NT2/D1 (cell line): Measurements from ENCODE around the gene HOXA5.

Source experiments
- DNase-seq: peaks from one replicate; pipeline ENCODE4 v3.0.0-alpha.2; 2011; ENCODE audit warnings: low read depth, low spot score
- H3K27me3 ChIP-seq: 2 replicates; pipeline ENCODE4 v1.6.0; 2011; ENCODE audit warnings: mild to moderate bottlenecking; ENCODE audit not compliant: insufficient read length, insufficient read depth
- H3K36me3 ChIP-seq: 2 replicates; pipeline ENCODE4 v1.6.1; 2011; ENCODE audit warnings: mild to moderate bottlenecking, low read length, mixed read lengths; ENCODE audit not compliant: insufficient read depth, insufficient read length
- H3K4me1 ChIP-seq: 2 replicates; pipeline ENCODE4 v1.5.1; 2011; ENCODE audit not compliant: insufficient read depth, insufficient read length
- H3K4me3 ChIP-seq: 2 replicates; pipeline ENCODE4 v1.5.1; 2011; ENCODE audit warnings: low read depth; ENCODE audit not compliant: insufficient read length
- H3K9ac ChIP-seq: 2 replicates; pipeline ENCODE4 v1.6.0; 2011; ENCODE audit warnings: low read depth; ENCODE audit not compliant: insufficient read length
- H3K9me3 ChIP-seq: 2 replicates; pipeline ENCODE4 v1.5.1; 2011; ENCODE audit warnings: mild to moderate bottlenecking, low read length; ENCODE audit not compliant: insufficient read depth
- SUZ12 ChIP-seq: IDR thresholded peaks from 2 replicates; pipeline ENCODE4 v1.6.1; 2011; ENCODE audit not compliant: insufficient read length, insufficient read depth; ENCODE audit errors: extremely low read depth
- YY1 ChIP-seq: IDR thresholded peaks from 2 replicates; pipeline ENCODE4 v1.6.1; 2011; ENCODE audit not compliant: insufficient read length, insufficient read depth
- ZNF274 ChIP-seq: IDR thresholded peaks from 2 replicates; pipeline ENCODE4 v1.6.1; 2011; ENCODE audit warnings: mild to moderate bottlenecking, low read depth, low read length

HOXA5 gene

GRCh38 chr7:27102581-27103442, 40.7 kb downstream of the HOXA5 start, which contains the start of gene HOXA2:
TSS of gene HOXA2 (minus strand) at chr7:27102683. CDS start at chr7:27102500, 183 bp downstream.
- no peaks in the 10 kb centered on the region for H3K9me3 ChIP-seq
- H3K27me3 ChIP-seq: peaks cover 100% of the 10 kb centered on the region
- no peak within 1 kb of the TSS for H3K9ac ChIP-seq
- TF ChIP-seq SUZ12 (peak; percentile 97), YY1 (no peak)
- peaks cover 5% of the 10 kb centered on the region for H3K4me1 ChIP-seq
- no peak within 1 kb of the TSS for H3K4me3 ChIP-seq
- DNase-seq: no peak
- peaks cover 9% of the 10 kb centered on the region for H3K36me3 ChIP-seq

GRCh38 chr7:27101957-27102580, 41.4 kb downstream of the HOXA5 start:
- no peaks in the 10 kb centered on the region for H3K9me3 ChIP-seq
- no peak overlapping the region for H3K9ac ChIP-seq
- TF ChIP-seq YY1: no peak
- TF ChIP-seq SUZ12: no peak
- no peak for TF ChIP-seq ZNF274
- peaks cover 7% of the 10 kb centered on the region for H3K4me1 ChIP-seq
- peaks cover 9% of the 10 kb centered on the region for H3K36me3 ChIP-seq
- H3K4me3 ChIP-seq: no peak overlapping the region
- no peak for DNase-seq
- peaks cover 100% of the 10 kb centered on the region for H3K27me3 ChIP-seq

DNA sequence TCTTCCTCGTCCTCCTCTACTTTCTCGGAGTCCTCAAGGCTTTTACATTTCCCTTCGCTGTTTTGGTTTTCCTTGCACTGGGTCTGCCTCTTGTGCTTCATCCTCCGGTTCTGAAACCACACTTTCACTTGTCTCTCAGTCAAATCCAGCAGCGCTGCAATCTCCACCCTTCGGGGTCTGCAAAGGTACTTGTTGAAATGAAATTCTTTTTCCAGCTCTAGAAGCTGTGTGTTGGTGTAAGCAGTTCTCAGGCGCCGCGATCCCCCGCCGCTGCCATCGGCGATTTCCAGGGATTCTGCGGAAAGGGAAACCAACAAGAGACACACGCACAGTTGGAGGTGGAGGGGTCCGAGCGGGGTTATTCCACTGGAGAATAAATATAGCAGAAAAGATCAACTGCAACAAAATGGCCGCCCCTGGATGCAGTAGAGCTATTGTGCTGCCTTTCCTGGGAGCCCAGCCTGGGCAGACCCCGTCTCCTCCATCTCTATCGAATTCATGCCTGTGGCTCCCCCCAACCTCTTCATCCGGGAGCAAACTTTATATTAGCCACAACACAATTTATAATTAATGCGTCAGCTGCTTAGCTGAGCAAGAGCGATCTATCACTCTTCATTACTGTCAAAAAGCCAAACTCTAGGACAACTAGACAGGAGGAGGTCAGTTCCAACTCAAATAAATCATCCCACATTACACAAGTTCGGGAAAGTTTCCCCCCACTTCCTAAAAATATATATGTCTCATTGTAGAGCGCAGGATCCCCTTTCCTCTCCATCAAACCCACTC, 42.1 kb downstream of the HOXA5 start:
- Histone ChIP-seq H3K9ac (no peak overlapping the region), H3K4me3 (no peak overlapping the region), H3K4me1 (peaks cover 5% of the 10 kb centered on the region), H3K36me3 (peaks cover 9% of the 10 kb centered on the region), H3K27me3 (peaks cover 100% of the 10 kb centered on the region), H3K9me3 (no peaks in the 10 kb centered on the region)
- TF ChIP-seq ZNF274 (no peak), YY1 (peak; percentile 57), SUZ12 (peak; percentile 37)
- no peak for DNase-seq

DNA sequence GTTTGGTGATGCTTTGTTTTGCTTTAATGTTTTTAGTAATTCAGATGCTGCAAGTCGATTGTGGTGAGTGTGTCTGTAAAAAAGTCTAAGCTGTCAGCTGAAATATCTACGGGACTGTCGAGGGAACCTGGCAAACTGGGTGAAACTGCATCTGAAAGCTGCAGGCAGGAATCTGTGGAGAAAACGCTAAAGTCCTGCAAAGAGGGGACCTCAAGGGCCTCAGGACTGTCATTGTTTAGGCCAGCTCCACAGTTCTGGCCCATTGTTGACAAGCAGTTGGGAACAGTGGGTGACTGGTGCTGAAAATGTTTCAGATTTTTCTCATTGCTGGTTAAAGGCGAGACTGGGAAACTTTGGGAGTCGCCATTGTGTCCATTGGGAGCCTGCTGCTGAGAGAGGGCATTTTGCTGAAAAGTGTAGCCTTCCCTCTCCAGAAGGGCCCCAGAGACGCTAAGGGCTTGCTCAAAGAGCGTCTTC, 42.7 kb downstream of the HOXA5 start:
- no peaks in the 10 kb centered on the region for H3K9me3 ChIP-seq
- no peak for TF ChIP-seq YY1
- TF ChIP-seq SUZ12: peak; percentile 69
- H3K4me1 ChIP-seq: peaks cover 5% of the 10 kb centered on the region
- H3K27me3 ChIP-seq: peaks cover 96% of the 10 kb centered on the region
- H3K9ac ChIP-seq: no peak overlapping the region
- DNase-seq: no peak
- H3K4me3 ChIP-seq: no peak overlapping the region
- H3K36me3 ChIP-seq: peaks cover 9% of the 10 kb centered on the region

GRCh38 chr7:27099453-27100370, 43.8 kb downstream of the HOXA5 start:
- no peak for DNase-seq
- Histone ChIP-seq H3K27me3 (peaks cover 96% of the 10 kb centered on the region), H3K9me3 (no peaks in the 10 kb centered on the region), H3K4me1 (peaks cover 5% of the 10 kb centered on the region), H3K4me3 (no peak overlapping the region), H3K9ac (no peak overlapping the region), H3K36me3 (peaks cover 9% of the 10 kb centered on the region)
- TF ChIP-seq YY1: no peak

DNA sequence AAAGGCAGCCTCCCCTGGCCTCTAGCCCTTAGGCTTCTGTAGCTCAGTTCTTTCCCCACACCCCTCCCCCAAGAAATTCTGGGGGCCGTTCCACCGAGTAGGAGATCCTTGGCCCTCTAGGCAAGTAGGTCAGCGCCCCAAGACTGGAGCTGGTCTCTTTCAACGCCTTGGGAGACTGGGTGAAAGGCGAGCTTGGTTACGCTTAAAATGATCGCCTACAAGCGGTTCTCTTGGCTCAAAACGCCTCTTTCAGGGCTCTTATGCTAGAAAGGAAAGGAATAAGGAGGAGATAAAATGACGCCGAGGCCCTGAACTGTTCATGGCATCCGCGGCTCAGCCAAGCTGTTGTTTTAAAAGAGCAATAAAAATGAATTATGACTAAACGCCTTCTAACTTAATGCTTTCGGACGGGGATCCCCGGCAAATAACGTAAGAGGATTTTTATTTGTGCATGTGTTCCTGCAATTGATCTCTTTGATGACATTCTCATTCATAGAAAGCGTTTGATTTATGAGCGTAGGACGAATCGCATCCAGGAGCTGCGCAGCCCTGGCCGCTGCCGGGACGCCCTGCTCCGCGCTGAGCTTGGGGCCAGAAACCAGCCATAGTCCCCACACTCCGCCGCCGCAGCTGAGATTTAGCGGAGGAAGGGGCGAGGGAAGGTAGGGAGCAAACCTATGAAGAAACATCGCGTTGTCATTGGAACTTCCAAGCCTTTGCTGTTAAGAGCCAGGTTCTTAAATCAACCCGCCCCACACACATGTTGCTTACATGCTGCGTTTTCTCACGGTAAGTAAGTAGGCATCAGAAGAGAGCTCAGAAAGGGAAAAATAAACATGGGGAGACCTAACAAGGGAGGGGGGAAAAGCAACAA, 44.7 kb downstream of the HOXA5 start:
- Histone ChIP-seq H3K9ac (peak overlapping the region; percentile 27), H3K4me1 (peaks cover 8% of the 10 kb centered on the region), H3K36me3 (peaks cover 9% of the 10 kb centered on the region), H3K9me3 (no peaks in the 10 kb centered on the region), H3K4me3 (peak overlapping the region; percentile 9), H3K27me3 (peaks cover 96% of the 10 kb centered on the region)
- no peak for DNase-seq
- TF ChIP-seq ZNF274: no peak
- no peak for TF ChIP-seq YY1
- TF ChIP-seq SUZ12: no peak
